B cell (primary cell): ENCODE data around the gene CCL7.

Experiments
- CTCF ChIP-seq: fragments of 200-600 bp; IDR thresholded peaks from one replicate; pipeline ENCODE4 v1.8.0; 2022; ENCODE audit warnings: antibody characterized with exemption, mild to moderate bottlenecking
- EZH2 ChIP-seq: IDR thresholded peaks from 2 replicates; pipeline ENCODE4 v1.6.1; 2012; ENCODE audit warnings: borderline replicate concordance, low read depth, mild to moderate bottlenecking, moderate library complexity, low read length; ENCODE audit not compliant: insufficient read depth, poor library complexity, severe bottlenecking

GRCh38 chr17:34290586-34290985 lies 20.6 kb downstream of the CCL7 start:
- TF ChIP-seq CTCF (no peak), EZH2 (no peak)
